GM19328 (cell line): ENCODE results near the gene RPL15.
"Not testable (repeated sequence)": the region's sequence is repeated elsewhere in the genome, so short reads cannot be mapped to it uniquely, and the experiment has no call there.

Experiments used
- ATAC-seq: cut with Tn5 transposase; IDR thresholded peaks from one replicate; pipeline ENCODE4 v1.9.1; 2021; ENCODE audit warnings: mild to moderate bottlenecking, moderate library complexity; ENCODE audit not compliant: unreplicated experiment

RPL15 gene

GRCh38 chr3:23889386-23889785, 27.5 kb upstream of the RPL15 start:
- ATAC-seq = no peak

GRCh38 chr3:23889950-23890349, 27.0 kb upstream of the RPL15 start:
- ATAC-seq = no peak

GRCh38 chr3:23894254-23895061, 22.5 kb upstream of the RPL15 start:
- ATAC-seq = no peak

GRCh38 chr3:23895181-23895580, 21.8 kb upstream of the RPL15 start:
- ATAC-seq = no peak

- ATAC-seq = no peak
Measured at GRCh38 chr3:23900744-23901143, 16.2 kb upstream of the RPL15 start.

GRCh38 chr3:23904545-23904944, 12.4 kb upstream of the RPL15 start:
- ATAC-seq = no peak

GRCh38 chr3:23909341-23909740, 7.6 kb upstream of the RPL15 start:
- no peak for ATAC-seq

- ATAC-seq = no peak
Measured at GRCh38 chr3:23911397-23911796, 5.5 kb upstream of the RPL15 start.

- ATAC-seq = not testable (repeated sequence)
Measured at GRCh38 chr3:23912335-23912734, 4.6 kb upstream of the RPL15 start.

GRCh38 chr3:23913182-23913581, 3.8 kb upstream of the RPL15 start:
- ATAC-seq = no peak

- ATAC-seq = no peak
Measured at GRCh38 chr3:23913873-23914743, 2.8 kb upstream of the RPL15 start.

GRCh38 chr3:23915537-23916108, 1.3 kb upstream of the RPL15 start:
- no peak for ATAC-seq

GRCh38 chr3:23916152-23916885, 613 bp upstream of the RPL15 start:
- peak; percentile 39 for ATAC-seq

- ATAC-seq = not testable (repeated sequence)
Measured at GRCh38 chr3:23917679-23918303, 859 bp downstream of the RPL15 start.

GRCh38 chr3:23918331-23918730, 1.4 kb downstream of the RPL15 start:
- ATAC-seq = not testable (repeated sequence)

GRCh38 chr3:23919628-23920027, 2.7 kb downstream of the RPL15 start:
- no peak for ATAC-seq

- ATAC-seq = no peak
Measured at GRCh38 chr3:23920151-23920655, 3.3 kb downstream of the RPL15 start.

- ATAC-seq = no peak
Measured at GRCh38 chr3:23921052-23921511, 4.2 kb downstream of the RPL15 start.

GRCh38 chr3:23923786-23924185, 6.9 kb downstream of the RPL15 start:
- no peak for ATAC-seq

GRCh38 chr3:23926246-23926645, 9.3 kb downstream of the RPL15 start:
- no peak for ATAC-seq
